ENCODE results near the gene IRF4.
"Not testable (repeated sequence)": the region's sequence is repeated elsewhere in the genome, so short reads cannot be mapped to it uniquely, and the experiment has no call there.

Gene IRF4

GRCh38 chr6:366389-367297, 24.9 kb upstream of the IRF4 start:
- DNase-seq = no peak

GRCh38 chr6:367298-367794, 24.2 kb upstream of the IRF4 start:
- DNase-seq = no peak

- no peak for DNase-seq
Measured at GRCh38 chr6:367891-368630, 23.5 kb upstream of the IRF4 start.

GRCh38 chr6:369559-370431, 21.8 kb upstream of the IRF4 start:
- DNase-seq = no peak

- no peak for DNase-seq
Measured at GRCh38 chr6:370555-370954, 21.0 kb upstream of the IRF4 start.

GRCh38 chr6:371851-372250, 19.7 kb upstream of the IRF4 start:
- not testable (repeated sequence) for DNase-seq

GRCh38 chr6:372336-372911, 19.1 kb upstream of the IRF4 start:
- DNase-seq = no peak

GRCh38 chr6:373031-373430, 18.5 kb upstream of the IRF4 start:
- no peak for DNase-seq

- no peak for DNase-seq
Measured at GRCh38 chr6:373773-374724, 17.5 kb upstream of the IRF4 start.

- DNase-seq = no peak
Measured at GRCh38 chr6:374956-375355, 16.6 kb upstream of the IRF4 start.

GRCh38 chr6:376827-377640, 14.5 kb upstream of the IRF4 start:
- no peak for DNase-seq

GRCh38 chr6:377641-378020, 13.9 kb upstream of the IRF4 start:
- DNase-seq = not testable (repeated sequence)

GRCh38 chr6:378090-378957, 13.2 kb upstream of the IRF4 start:
- no peak for DNase-seq

GRCh38 chr6:378958-379409, 12.6 kb upstream of the IRF4 start:
- no peak for DNase-seq

- DNase-seq = no peak
Measured at GRCh38 chr6:379410-380181, 12.0 kb upstream of the IRF4 start.

- no peak for DNase-seq
Measured at GRCh38 chr6:380234-381218, 11.0 kb upstream of the IRF4 start.

- no peak for DNase-seq
Measured at GRCh38 chr6:381742-382461, 9.7 kb upstream of the IRF4 start.
